ENCODE data around the gene EHHADH.

Gene EHHADH

DNA sequence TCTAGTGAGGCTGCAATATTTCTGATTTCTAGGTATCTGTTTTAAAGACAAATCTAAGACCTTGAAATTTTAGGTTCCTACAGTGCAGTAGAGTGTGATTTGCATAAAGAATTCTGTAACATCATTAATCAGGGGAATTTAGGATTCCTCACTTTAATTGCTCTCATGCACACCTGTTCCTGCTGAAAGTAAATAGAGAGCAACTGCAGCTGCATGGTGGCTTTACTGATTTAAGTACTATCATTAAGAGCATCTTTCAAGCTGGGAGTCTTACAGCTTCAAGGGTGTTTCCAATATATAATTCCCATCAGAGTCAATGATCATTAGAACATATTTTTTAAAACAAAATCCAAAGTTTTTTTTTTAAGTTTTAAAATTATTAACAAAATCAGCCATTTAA is 65.0 kb downstream of the EHHADH start:
- DNase-seq, result no peak

DNA sequence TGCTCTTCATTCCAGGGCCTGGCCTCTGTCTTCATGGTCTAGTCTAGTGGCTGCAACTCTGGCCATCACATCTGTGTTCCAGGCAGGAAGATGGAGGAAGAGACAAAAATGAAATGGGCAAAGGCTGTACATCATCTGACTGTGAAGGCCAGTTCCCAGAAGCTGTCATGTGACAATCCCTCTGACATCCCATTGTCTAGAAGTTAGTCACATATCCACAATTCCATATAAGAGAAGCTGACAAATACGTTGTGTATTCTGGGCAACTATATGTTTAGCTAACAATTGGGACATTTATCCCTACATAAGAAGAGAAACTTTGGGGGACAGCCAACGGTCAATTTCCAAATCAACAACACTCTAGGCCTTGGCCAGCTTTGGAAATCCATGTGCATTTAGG is 66.5 kb downstream of the EHHADH start:
- DNase-seq, result no peak

DNA sequence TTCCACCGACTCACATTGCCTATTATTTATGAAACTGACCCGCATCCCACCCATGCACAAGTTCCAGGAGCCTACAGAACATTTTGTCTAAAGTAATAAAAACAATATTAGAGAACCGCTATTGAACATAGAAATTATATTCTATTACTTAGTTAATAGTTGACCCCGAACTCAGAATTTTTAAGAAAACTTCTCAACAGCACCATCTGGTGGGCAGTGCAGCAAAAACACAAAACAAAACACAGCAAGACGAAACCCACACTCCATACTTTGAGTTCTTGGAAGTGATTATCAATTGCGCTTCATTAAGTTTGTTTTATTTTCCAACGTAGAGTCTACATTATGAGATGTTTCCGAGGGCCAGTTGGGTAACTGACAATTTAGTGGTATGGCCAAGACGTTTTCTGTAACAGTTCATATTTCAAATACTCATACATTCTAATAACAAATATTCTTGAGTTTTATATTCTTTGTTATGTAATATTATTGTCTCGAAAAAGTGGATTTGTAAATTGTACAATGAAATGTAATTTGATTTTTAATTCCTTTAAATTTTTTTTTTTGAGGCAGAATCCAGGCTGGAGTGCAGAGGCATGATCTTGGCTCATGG is 77.0 kb downstream of the EHHADH start:
- peak; percentile 28 for DNase-seq

DNA sequence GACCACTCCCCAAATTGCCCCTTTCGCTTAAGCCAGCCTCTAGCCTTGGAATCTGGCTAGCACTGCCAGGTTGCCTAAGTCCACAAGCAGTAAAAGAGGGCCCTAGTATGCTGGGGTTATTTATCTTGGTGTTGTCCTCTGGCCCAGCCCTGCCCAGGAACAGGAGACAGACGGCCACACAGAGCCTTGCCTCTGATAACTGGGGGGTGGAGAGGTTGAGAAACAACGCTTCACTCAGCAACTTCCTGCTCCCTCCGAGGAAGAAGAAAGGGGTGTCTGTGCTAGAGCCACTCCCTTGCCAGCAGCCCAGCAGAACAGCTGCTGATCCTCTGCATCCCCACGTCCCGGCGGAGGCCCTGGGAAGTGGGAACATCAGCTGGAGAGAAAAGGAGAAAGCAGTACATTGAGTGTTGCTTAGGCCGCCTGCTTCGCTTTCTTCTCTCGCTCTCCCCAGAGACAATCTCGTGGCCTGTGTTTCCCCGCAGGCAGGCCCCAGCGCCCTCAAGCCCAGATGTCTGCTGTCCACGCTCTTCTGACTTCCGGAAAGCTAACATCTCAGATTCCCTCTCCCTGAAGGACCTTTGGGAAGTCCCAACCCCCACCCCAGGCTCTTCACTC is 78.4 kb downstream of the EHHADH start:
- peak; percentile 52 for DNase-seq

DNA sequence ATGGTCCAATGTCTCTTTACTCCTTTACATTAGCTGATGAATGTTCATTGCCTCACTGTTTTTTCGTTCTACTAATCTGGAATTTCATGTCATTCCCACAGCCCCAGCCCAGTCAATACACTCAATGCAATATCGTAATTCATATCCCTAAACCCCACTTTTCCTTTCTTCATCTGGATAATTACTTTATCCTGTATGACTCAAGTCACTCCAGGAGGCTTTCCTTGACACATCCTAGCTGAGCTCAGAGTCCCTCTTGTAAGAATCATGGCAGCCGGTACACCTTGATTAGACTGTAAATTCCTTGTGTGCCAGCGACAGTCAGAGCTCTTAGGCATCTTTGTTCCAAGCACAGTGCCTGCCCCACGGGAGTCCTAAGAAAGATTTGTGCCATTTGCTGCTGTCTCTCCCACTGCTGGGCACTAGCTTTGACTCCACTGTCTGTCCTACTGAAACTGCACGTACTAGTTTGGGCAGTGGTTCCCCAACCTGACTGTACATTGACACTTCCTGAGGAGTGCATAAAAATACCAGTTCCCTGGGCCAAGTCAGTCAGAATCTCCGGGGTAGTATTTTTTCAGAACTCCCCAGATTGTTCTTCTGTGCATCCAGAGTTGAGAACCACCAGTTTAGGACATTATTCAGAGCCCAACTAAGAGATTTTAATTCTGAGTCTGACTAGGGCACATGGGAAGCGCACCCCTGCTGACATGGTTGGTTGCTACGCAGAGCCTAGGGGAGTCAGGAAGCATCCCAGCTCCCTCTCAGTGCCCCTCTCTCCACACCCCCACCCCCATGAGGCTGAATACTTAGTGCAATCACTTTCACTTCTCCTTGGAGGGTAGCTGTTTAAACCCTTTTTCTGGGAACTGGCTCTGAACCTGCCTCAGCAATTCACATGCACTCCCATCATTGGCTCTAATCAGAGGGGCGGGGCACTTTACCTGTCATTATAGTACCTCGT is 81.5 kb downstream of the EHHADH start:
- no peak for DNase-seq

DNA sequence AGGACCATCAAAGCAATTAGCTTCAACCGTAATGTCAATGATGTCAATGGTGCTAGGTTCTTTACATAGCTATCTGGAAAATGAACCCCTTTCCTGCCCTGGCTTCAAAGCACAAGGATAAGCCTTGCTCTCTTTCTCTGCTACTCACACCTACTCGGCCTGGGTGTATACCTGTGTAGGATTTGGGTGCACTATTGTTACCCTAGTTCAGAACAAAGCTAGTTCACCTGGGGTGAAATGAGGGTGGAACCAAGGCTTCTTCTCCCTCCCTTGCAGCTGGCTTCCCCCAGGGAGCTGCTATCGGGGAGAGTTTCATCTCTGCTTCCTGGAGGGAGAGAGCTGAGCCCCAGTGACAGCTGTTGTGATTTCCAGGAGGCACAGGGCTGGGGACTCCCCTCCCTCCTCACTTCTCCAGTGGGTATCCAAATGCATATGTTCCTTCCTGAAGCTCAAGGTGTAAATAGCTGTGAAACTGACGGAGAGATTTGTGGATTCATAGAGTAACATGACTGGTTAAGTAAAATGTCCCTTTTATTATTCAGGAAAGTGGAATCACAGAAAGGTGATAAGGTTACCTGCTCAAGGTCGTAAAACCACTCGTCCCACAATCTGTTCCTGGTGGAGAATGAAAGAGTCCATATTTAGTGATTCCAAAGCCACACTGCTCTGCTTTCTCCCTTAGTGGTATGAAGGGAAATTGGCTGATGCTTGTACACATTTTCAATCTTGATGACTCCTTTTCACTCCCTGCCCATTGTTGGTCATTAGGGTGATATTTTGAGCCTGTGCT is 89.2 kb downstream of the EHHADH start:
- peak; percentile 48 for DNase-seq

DNA sequence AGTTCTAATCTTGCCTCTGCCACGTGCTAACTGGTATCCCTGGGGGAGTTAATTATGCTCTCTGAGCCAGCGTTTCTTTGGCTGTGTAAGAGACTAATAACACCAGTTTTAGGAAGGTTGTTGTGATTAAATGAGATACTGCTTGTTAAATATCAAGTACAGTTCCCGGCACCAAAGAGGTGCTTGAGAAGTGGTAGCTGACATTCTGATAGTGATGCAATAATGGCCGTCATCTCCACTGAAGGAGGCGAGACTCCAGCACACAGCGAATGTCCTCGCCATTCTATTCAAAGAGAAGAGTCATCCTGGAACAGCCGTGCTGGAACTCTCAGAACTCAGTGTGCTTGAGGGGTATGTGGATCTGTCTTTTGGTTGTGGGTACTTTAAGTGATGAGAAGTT is 91.2 kb downstream of the EHHADH start:
- DNase-seq, result no peak

DNA sequence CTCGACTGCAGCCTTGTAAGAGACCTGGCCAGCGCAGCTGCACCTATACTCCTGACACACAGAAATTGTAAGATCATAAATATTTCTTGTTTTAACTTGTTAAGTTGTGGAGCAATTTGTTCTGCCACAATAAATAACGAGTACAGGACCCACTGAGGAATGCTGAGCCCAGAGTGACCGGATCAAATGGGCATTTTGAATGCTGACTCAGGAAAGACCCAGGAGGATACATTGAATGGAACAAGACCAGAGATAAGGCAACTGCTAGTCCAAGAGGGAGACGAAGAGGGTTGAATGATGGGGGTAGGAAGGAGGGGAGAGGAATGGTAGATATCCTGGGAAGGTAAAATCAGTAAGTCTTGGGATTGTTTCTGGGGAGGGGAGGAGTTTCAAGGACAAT is 92.1 kb downstream of the EHHADH start:
- DNase-seq, result no peak

DNA sequence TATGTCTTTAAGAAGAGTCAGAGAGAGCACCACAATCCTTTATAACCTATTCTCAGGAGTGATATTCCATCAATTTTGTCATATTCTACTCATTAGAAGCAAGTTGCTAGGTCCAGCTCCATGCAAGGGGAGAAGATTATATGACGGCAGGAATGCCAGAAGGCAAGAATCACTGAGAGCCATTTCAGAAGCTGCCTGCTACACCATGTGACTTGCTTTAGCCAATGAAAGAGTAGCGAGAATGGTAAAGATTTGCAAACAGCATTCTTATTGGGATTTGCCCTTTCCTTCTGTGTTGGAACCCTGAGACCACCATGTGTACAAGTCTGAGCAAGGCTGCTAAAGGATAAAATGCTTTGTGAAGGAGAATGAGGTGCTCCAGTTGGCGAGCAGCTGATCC is 96.5 kb downstream of the EHHADH start:
- no peak for DNase-seq

DNA sequence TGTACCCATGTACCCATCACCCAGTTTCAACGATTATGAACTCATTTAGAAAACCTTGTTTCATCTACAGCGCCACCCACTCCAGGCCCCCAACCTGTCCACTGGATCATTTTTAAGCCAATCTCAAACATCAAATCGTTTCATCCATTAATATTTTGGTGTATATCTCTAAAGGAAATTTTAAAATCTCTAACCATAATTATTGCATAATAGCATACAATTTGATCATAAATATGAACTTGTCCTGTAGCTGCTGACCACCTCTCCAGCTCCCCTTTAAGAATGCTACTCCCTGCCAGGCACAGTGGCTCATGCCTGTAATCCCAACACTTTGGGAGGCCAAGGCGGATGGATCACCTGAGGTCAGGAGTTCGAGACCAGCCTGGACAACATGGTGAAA is 98.2 kb downstream of the EHHADH start:
- DNase-seq, result no peak

DNA sequence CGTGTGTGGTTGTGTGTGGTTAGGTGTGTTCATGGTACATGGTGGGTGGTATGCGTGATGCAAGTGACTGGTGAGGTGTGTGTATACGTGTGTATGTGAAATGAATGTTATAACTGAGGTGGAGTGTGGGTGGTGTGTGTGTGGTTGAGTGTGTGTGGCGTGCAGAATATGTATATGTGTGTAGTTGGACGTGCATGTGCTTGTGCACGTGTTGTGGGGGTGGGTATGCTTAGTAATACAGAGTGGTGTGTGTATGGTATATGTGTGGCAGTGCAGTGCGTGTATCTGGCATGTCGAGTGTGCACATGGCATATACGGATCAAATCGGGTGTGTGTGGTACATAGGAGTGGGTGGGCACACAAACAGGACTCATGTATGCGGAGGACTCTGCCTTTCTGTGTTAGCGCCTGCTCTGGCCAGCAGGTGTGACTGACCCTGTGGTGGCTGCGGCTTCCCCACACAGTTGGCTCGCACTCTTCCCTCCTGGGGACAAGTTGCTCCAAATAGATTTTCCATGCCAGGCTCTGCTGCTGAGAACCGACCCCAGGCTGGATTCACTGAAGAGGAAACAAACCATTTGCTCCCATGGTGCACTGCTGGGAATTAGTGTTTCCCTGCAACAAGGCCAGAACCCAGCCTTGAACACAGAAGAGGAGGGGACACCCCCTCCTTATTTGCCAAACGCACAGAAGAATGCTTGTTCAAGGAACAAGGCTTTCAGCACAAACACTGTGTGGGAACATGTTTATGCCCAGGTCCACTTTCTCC is 99.8 kb downstream of the EHHADH start:
- no peak for DNase-seq

DNA sequence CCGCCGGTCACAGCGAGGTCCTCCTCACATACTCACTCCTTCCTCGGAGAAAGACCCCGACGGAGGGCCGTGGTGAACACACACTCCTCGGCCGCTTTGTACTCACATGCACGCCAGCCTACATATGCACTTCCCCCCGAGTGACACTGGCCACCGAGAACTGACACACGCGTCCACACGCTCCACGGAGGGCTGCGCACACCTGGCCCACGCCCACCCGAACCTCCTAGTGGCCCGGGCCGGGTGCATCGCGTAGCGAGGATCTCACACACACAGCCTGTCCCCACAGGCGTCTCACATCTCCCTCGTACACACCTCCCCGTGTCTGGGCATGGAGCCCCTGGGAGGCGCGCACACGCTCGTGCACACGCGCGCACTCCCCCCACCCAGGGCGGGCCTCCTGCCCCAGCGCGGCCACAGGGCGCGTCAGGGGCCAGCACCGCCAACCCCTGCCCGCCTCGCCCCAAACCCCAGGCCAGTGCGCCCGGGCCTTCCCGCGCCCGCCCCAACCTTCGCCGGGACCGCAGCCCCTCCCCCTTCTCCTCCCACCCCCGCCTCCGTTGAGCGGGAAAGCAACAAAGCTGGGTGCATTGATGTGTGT is 100.6 kb downstream of the EHHADH start:
- no peak for DNase-seq

DNA sequence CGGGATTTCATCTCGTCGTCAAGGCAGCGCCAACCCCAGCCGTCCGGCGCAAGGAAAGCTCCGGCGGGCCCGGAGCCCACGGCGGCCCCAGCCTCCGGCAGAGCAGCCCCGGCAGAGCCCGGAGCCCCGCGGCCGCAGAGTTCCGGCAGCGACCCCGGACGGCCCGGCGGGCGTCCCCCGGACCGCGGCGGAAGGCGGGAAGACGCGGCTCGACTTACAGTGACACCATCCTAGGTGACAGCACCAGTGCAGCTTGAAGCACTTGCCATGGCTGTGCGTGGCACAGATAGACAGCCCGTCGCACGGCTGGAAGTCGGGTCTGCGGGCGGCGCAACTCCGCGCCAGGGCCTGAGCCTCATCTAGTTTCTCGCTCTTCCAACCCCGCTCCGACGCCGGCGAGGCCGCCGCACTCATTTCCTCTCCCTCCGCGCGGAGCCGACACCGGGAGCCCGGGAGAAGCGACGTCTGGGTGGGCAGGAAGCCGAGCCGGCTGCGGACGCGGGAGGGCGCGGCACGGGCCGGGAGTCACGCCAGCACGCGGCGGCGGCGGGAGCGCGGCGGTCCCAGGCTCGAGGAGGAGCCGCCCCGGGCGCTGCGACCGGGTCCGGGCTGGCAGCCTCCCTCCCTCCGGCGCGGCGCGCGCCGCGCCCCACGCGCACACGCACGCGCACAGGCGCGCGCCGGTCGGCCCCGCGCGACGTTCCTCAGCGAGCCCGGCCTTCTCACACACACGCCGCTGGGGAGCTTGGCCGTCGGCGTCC is 101.3 kb downstream of the EHHADH start, which contains the start of gene C3orf70:
Gene C3orf70 (minus strand): TSS at position 651 of the 761 bp plus-strand sequence. CDS start 237 bp downstream, at position 414.
- DNase-seq, result peak; percentile 37

DNA sequence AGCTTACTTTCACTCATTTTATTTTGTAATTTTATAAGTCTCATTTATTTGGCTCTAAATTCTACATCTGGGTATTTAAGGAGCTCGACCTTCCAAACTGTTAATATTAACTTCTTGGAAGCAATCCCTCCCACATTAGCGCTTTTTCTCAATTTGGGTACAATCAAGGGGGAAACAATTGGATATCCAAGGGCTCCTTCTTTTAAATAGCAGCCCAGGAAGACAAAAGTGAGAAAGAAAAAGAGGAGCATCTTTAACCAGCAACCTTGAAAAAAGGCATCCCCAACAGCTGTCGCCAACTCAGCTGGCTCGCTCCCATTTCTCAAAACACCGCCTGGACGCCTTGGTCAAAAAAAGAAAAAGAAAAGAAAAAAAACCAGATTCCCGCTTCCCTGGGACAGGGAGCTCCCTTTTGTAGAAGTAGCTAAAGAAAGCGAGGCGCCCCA is 101.9 kb downstream of the EHHADH start:
- peak; percentile 32 for DNase-seq

DNA sequence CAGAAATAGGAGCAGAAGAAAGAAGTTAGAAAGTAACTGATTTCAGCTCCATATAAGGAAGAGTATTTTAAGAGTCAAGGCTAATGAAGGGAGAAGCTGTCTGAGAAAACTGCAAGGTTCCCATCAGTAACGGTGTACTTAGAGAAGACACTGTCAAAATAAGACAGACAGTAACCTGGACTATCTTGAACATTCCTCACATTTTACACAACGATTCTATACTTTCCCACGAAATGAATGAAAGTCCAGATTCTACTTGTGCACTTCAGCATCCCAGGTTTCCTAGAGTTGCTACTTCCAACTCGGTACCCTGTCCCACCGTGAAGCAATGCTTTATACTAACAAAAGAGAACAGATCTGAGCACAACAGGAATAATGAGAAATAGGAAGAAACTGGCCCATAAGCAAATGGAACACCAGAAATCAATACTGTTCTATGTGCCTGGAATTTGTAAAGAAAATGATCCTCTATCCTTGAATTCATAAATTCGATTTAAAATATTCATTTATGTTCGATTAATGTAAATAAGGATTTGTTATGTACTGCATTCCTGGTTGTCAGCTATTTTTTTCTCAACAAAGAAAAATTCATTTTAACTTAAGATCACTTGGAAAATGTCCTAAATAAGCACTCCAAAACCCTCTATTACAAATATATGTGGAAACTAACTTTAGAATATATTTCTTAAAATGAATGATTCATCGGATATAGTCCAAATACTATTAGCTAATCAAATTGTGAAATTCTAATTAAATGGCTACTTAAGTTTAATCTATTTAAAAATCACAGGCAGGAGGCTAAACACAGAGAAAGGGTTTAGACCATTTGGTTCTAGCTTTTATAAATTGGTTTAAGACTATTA is 102.5 kb downstream of the EHHADH start:
- no peak for DNase-seq

DNA sequence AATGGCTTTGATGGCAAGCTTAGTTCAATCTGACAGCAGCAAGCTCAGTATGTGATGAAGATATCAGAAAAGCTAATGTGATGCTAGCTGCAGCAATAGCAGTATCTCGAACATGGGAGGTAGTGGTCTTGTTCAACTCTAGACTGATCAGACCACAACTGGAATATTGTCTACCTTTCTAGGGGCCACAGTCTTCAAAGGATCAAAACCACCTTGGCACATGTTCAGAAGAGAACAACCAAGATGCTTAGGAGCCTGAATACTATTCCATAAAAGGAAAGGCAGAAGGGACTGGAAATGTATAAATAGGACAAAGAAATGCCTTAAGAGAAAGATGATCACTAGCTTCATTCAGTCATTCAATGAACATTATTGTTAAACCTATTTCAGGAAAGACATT is 103.3 kb downstream of the EHHADH start:
- DNase-seq, result no peak

DNA sequence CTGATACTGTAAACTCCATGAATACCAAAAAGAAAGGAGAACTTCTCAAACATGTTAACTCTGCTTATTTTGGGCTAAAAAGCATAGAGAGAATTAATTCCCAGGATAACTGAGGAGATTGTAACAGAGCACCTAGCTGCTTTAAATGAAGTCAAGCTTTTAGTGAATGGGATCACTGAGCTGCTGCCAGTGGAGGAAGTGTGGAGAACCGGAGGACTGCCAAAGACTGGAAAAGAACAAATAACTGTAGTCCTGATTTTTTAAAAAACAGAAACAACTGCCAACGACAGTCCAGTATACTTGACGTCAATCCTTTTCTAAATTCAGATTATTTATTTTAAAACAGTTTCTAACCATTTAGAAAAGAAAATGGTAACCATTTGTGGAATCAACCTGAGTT is 104.3 kb downstream of the EHHADH start:
- DNase-seq, result no peak

DNA sequence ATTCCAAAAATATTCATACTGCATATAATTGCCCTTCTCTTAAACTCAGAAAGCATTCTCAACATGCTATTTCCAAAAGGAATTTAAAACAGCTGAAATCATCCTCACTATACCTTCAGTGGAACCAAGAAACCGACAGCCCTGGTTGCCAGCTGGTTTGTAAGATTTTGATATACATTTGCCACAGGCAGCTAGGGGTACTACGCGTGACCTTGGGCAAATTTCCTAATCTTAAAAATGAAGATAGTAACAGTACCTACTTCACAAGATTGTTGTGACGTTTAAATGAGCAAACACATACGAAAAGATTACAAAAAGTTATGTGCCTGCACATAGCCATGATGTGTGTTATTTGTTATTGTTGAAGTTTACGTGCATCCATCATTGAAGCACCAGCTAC is 108.3 kb downstream of the EHHADH start:
- DNase-seq, result no peak

DNA sequence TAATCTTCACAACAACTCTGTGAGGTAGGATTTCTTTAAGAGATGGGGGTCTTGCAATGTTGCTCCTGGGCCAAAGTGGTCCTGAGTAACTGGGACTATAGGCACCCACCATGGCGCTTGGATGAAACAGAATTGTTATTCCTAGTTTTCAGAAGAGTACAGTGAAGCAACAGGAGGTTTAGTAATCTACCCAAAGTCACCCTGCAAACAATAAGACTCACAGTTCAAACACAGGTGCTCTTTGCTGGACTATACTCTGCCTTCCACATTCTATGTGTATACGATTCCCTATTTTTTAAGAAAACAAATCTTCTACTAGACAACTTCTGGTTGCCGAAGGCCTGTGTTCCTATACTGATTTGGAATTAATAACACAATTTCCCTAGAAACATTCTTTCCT is 109.1 kb downstream of the EHHADH start:
- DNase-seq, result no peak

All from DMS 273 treated with DMSO at 0.1 percent for 48 hours (cell line).